NB4 (cell line): Measurements from ENCODE around the gene ZNF512B.

Source experiments
- DNase-seq: peaks from one replicate; pipeline ENCODE4 v3.0.0; 2010; ENCODE audit warnings: low read depth
- H3K4me3 ChIP-seq: one replicate; pipeline ENCODE4 v1.5.1; 2011; ENCODE audit warnings: mild to moderate bottlenecking, low read depth, low read length, moderate library complexity
- CTCF ChIP-seq: IDR thresholded peaks from one replicate; pipeline ENCODE4 v1.5.1; 2012; ENCODE audit warnings: low read depth, low read length
- MYC ChIP-seq: IDR thresholded peaks from 2 replicates; pipeline ENCODE4 v1.6.1; 2011; ENCODE audit warnings: low read depth, low read length
- POLR2A ChIP-seq: IDR thresholded peaks from 2 replicates; pipeline ENCODE4 v1.6.1; 2011; ENCODE audit warnings: mild to moderate bottlenecking; ENCODE audit not compliant: insufficient read length; ENCODE audit errors: extremely low read depth
- TF ChIP-seq, protein P1 (sequence below): IDR thresholded peaks from 2 replicates; pipeline ENCODE4 v1.6.1; 2011; ENCODE audit warnings: low read depth, low read length

Gene ZNF512B

GRCh38 chr20:63941282-63942081, 28.2 kb downstream of the ZNF512B start:
- DNase-seq: no peak
- no peak overlapping the region for H3K4me3 ChIP-seq
- TF ChIP-seq, protein P1, sequence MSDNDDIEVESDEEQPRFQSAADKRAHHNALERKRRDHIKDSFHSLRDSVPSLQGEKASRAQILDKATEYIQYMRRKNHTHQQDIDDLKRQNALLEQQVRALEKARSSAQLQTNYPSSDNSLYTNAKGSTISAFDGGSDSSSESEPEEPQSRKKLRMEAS: no peak
- TF ChIP-seq POLR2A: no peak
- TF ChIP-seq MYC: no peak
- TF ChIP-seq CTCF: no peak

DNA sequence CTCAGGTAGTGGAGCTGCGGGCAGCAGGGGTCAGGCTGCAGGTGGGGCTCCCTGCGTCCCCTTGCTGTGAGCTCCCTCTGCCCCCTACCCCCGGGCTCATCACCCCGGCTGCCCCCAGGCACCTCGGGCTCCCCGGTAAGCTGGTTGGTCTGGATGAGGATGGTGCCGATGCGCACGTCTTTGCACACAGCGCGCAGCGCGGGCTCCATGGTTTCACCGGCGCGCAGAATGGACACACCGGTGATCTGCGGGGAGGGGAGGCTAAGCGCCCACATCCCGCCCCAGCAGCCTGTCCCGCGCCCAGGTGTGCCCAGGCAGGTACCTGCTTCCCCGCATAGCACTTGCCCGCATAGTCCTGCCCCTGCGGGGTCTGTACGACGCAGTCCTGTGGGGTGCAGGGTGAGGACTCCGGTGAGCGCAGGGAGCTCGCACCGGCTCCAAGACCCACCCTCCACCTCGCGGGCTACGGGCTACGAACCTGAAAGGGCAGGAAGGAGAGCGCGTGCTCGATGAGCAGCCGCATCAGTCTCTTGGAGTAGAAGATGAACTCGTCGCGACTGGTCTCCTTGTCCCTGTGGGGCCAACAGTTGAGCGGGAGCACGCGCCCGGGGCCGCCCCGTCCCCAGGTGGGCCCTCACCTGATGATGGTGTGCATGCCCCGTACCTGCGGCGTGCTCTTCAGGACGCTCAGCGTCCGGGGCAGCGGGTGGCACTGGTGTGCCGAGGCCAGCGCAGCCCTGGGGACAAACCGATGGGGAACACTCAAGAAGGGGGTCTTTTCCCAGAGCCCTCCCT, 29.1 kb downstream of the ZNF512B start:
- DNase-seq: no peak
- no peak overlapping the region for H3K4me3 ChIP-seq
- TF ChIP-seq MYC (no peak), POLR2A (no peak), CTCF (no peak)

DNA sequence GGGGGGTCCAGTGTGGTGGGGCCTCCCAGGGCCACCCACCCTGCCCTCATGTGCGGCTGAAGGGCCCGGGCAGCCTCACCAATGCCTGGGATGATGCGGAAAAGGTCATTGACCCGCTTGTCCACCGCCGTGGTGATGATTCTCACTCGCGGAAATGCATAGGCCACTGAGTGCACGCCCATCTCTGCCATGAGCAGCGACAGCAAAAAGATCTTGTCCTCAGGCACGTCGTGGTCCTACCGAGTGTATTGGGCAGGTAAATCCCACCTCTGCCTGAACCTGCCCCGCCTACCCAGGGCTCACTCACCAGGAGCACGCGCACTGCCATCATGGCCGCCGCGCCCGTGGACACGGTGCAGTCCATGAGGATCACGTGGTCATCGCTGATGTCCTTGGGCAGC, 29.7 kb downstream of the ZNF512B start:
- no peak overlapping the region for H3K4me3 ChIP-seq
- TF ChIP-seq MYC: no peak
- TF ChIP-seq, protein P1: no peak
- no peak for TF ChIP-seq POLR2A
- no peak for DNase-seq

DNA sequence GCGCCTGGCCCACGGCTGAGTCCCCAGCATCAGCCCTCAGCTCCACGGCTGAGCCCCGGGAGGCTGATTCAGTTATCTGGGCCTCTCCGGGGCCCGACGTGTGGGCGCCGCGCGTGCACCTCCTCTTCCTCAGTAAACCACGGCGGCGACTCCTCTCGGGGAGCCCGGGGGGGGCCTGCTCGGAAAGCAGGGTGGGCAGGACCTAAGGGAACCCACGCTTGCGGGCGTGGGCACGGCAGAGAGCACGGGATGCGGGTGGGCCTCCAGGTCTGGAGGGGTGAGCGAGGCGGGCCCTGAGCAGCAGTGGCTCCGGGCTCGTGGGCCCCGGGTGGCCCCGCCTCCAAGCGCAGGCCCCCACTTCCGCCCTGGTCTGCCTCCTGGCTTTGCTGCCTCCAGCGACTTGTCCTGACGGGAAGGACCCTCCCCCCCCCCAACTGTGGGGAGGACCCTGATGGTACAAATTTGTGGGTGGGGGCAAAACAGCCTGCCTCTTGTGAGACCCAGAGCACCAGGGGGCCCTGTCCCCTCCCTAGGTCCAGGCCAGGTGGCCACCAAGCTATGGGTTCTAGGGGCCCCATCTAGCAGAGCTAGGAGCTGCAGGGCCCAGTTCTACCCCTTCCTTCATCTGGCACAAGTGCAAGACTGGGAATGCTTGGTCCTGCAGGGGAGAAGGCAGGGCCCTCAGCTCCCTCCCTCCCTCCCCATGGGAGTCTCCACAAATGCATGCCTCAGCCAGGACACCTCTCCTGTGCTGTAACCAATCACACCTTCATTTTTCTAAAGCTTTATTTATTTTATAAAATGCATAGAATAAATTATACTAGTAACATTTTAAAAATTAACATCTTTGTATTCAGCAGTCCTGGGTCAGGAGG, 30.4 kb downstream of the ZNF512B start:
- H3K4me3 ChIP-seq: no peak overlapping the region
- no peak for DNase-seq
- TF ChIP-seq CTCF (no peak), POLR2A (no peak), MYC (no peak)
- TF ChIP-seq, protein P1: no peak

- TF ChIP-seq, protein P1: no peak
- TF ChIP-seq MYC (no peak), CTCF (no peak), POLR2A (no peak)
- no peak overlapping the region for H3K4me3 ChIP-seq
Observed at GRCh38 chr20:63937596-63937995, 32.1 kb downstream of the ZNF512B start.

GRCh38 chr20:63935447-63935846, 34.3 kb downstream of the ZNF512B start:
- TF ChIP-seq POLR2A: no peak
- TF ChIP-seq, protein P1: no peak
- H3K4me3 ChIP-seq: no peak overlapping the region
- no peak for DNase-seq

More at GRCh38 chr20:63937596-63937995, 32.1 kb downstream of the ZNF512B start:
- no peak for DNase-seq
